Left cardiac atrium (tissue), 4 donors: Measurements from ENCODE around the gene SPDYE6. TPM values are rescaled to one million over a fixed set of nuclear protein-coding genes. Genes with fewer than 3 reads are reported as not detected.

Source experiments
- ATAC-seq, 2 donors: fragments of 200-7000 bp; cut with Tn5 transposase; one replicate each; pipeline ENCODE4 v1.9.1; 2020; ENCODE audit warnings: mild to moderate bottlenecking in 2 of 2, moderate library complexity in 2 of 2
- DNase-seq: peaks from one replicate; pipeline ENCODE4 v3.0.0-alpha.2; 2020
- intact Hi-C, 2 donors: fragments of 100-400 bp; cut with DNase I; formaldehyde crosslinking; loops; one replicate each; pipeline versions ENCODE4 v1.14.1 to v1.15.1; 2022 to 2023
- microRNA-seq, 2 donors: library from miRNA; unstranded; fragments of <30 nt; microRNA quantifications; one replicate each; pipeline ENCODE4 v1.2.0, GENCODE V29; 2020
- total RNA-seq, 2 donors: library from RNA; stranded (reverse); fragmentation: NEBNext Ultra II Directional; extraction: Animal tissue kit (Norgen Biotek cat#: 25700); gene quantifications; one replicate each; pipeline ENCODE4 v1.2.1, GENCODE V29; 2021
- donor health status: DM: no; HTN: yes; CAD: no.
- donor health status: DM: no; HTN: yes; CAD: no; lungs with severe emphysema.
- donor health status: DM: yes; HTN: yes; CAD: no.
- donor health status: Dilated cardiomyopathy.

Gene SPDYE6
- total RNA-seq, 2 donors from 2014 or later = not detected

DNA sequence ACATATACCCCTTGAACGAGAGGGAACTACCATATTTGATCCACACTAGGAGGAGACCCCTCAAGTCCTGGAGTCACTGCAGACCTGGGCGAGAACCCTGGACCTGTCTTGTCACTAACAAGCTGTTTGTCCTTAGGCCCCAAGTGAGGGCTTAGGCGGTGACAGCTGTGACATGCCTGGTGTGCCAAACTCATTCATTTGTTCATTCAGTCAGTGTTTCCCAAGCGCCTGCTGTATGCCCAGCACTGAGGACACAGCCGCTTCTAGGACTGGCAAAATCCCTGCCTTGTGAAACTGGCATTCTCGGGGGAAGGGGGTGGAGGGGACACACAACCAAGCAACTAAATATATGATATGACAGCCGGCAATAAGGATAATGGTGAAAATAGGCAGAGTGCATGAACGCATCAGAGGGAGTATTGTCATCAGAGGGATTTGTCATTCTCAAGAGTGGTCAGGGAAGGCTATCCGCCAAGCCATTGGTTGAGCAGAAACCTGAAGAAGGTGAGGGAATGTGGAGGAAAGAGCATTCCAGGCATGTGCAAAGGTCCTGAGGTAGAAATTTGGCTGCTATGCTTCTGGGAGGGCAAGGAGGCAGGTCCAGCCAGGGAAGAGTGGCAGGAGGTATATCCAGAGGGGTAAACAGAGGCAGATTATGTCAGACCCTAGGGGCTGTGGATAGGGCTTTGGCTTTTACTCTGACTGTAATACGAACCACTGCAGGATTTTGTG lies 58.6 kb downstream of the SPDYE6 start:
- DNase-seq (no peak), ATAC-seq (no peak)
- intact Hi-C loops = no loop called here

GRCh38 chr7:102296514-102296913 lies 59.7 kb downstream of the SPDYE6 start:
- ATAC-seq (no peak), DNase-seq (no peak)
- intact Hi-C loops = no loop called here

- ATAC-seq = no peak
- intact Hi-C loops = no loop called here
- DNase-seq = no peak
Observed at GRCh38 chr7:102296179-102296438, 60.1 kb downstream of the SPDYE6 start.

Small RNAs within 50 kb of the gene (microRNA-seq; reads per million reads assigned to microRNA genes)
- 0 reads per million in 2 donors for gene MIR548O

Other genes starting within 250 kb of the SPDYE6 start
- 1 to 10 TPM; 2.4 to 3.0 TPM for gene SH2B2, start 69.6 kb downstream of the SPDYE6 start, total RNA-seq
- 10 to 100 TPM; 12.9 to 19.7 TPM for gene PRKRIP1, start 39.9 kb upstream of the SPDYE6 start, total RNA-seq
- gene ORAI2, start 77.1 kb upstream of the SPDYE6 start, total RNA-seq = 10 to 100 TPM in 1 of 2 donors, 1 to 10 TPM in 1; 6.0 to 12.1 TPM
- gene ALKBH4, start 108.4 kb upstream of the SPDYE6 start, total RNA-seq = 1 to 10 TPM; 7.1 to 7.2 TPM
- gene LRWD1, start 108.5 kb upstream of the SPDYE6 start, total RNA-seq = 10 to 100 TPM in 1 of 2 donors, 1 to 10 TPM in 1; 9.8 to 12.2 TPM
- gene POLR2J, start 122.5 kb upstream of the SPDYE6 start, total RNA-seq = 10 to 100 TPM; 42.9 to 52.7 TPM
- gene RASA4B, start 161.3 kb upstream of the SPDYE6 start, total RNA-seq = 10 to 100 TPM in 1 of 2 donors, 1 to 10 TPM in 1; 3.2 to 14.3 TPM
- gene UPK3BL2, start 187.3 kb upstream of the SPDYE6 start, total RNA-seq = 1 to 10 TPM; 2.9 to 3.1 TPM
- gene SPDYE2, start 194.8 kb upstream of the SPDYE6 start, total RNA-seq = not detected
- gene POLR2J3, start 216.1 kb upstream of the SPDYE6 start, total RNA-seq = 10 to 100 TPM in 1 of 2 donors, 1 to 10 TPM in 1; 9.2 to 14.6 TPM